A549 (cell line): ENCODE measurements around the gene LGALS4.

Experiments used
- CBX2 ChIP-seq: fragments of 200-600 bp; sonication (generic); IDR thresholded peaks from 2 replicates; pipeline ENCODE4 v1.6.1; 2016; ENCODE audit warnings: low read depth, mild to moderate bottlenecking, borderline replicate concordance
- EHMT2 ChIP-seq: fragments of 200-600 bp; sonication (generic); IDR thresholded peaks from 2 replicates; pipeline ENCODE4 v1.6.1; 2016; ENCODE audit warnings: antibody characterized with exemption, low read depth, mild to moderate bottlenecking, moderate library complexity
- FOSB ChIP-seq: fragments of 250-450 bp; sonication (Bioruptor Pico); IDR thresholded peaks from 2 replicates; pipeline ENCODE4 v1.5.0; 2020; ENCODE audit warnings: mild to moderate bottlenecking, moderate library complexity
- MAZ ChIP-seq: fragments of 150-350 bp; IDR thresholded peaks from 2 replicates; pipeline ENCODE4 v1.6.1; 2014; ENCODE audit warnings: antibody characterized with exemption, low read depth, low read length, borderline replicate concordance
- RCOR1 ChIP-seq: fragments of 150-350 bp; IDR thresholded peaks from 2 replicates; pipeline ENCODE4 v1.6.1; 2014; ENCODE audit warnings: antibody characterized with exemption, low read length, low read depth
- RFX5 ChIP-seq: fragments of 450-650 bp; IDR thresholded peaks from 2 replicates; pipeline ENCODE4 v1.7.1; 2014; ENCODE audit warnings: antibody characterized with exemption, mild to moderate bottlenecking, moderate library complexity
- RNF2 ChIP-seq: fragments of 200-600 bp; sonication (generic); IDR thresholded peaks from 2 replicates; pipeline ENCODE4 v1.6.1; 2016; ENCODE audit warnings: low read depth, mild to moderate bottlenecking, antibody characterized with exemption, moderate library complexity, borderline replicate concordance
- SMC3 ChIP-seq: fragments of >200 bp; sonication (Bioruptor Twin); formaldehyde crosslinking; IDR thresholded peaks from 3 replicates; pipeline ENCODE4 v1.6.1; 2018; ENCODE audit warnings: inconsistent platforms
- SREBF2 ChIP-seq: fragments of 450-650 bp; IDR thresholded peaks from 2 replicates; pipeline ENCODE4 v1.6.1; 2014; ENCODE audit warnings: mild to moderate bottlenecking, moderate library complexity
- TF ChIP-seq, protein P1 (sequence below): fragments of >200 bp; sonication (Bioruptor Twin); formaldehyde crosslinking; IDR thresholded peaks from 3 replicates; pipeline ENCODE4 v1.5.1; 2016
- TF ChIP-seq, protein P2 (sequence below): fragments of 200-600 bp; sonication (generic); IDR thresholded peaks from 2 replicates; pipeline ENCODE4 v1.6.1; 2016; ENCODE audit warnings: antibody characterized with exemption, mild to moderate bottlenecking, moderate library complexity
- TF ChIP-seq, protein P3 (sequence below): fragments of 150-350 bp; IDR thresholded peaks from 2 replicates; pipeline ENCODE4 v1.6.1; 2014; ENCODE audit warnings: low read depth, mild to moderate bottlenecking, low read length

DNA sequence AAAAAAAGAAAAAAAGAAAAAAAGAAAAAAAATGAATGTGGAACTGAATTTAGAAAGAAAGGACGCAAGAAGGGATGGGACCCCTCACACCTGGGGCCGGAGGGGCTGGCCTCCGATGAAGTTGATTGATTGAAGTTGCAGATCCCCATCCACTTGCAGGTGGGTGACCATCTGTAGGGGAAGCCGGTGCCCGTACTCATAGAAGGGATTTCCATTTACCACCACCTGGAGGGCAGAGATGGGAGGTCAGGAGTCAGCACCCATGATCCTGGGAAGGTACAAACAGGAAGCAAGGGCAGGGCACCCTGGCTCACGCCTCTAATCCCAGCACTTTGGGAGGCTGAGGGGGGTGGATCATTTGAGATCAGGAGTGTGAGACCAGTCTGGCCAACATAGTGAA is 6.4 kb downstream of the LGALS4 start:
- TF ChIP-seq, protein P1, sequence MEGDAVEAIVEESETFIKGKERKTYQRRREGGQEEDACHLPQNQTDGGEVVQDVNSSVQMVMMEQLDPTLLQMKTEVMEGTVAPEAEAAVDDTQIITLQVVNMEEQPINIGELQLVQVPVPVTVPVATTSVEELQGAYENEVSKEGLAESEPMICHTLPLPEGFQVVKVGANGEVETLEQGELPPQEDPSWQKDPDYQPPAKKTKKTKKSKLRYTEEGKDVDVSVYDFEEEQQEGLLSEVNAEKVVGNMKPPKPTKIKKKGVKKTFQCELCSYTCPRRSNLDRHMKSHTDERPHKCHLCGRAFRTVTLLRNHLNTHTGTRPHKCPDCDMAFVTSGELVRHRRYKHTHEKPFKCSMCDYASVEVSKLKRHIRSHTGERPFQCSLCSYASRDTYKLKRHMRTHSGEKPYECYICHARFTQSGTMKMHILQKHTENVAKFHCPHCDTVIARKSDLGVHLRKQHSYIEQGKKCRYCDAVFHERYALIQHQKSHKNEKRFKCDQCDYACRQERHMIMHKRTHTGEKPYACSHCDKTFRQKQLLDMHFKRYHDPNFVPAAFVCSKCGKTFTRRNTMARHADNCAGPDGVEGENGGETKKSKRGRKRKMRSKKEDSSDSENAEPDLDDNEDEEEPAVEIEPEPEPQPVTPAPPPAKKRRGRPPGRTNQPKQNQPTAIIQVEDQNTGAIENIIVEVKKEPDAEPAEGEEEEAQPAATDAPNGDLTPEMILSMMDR, result no peak
- TF ChIP-seq EHMT2 (no peak), RCOR1 (no peak), RNF2 (no peak), SMC3 (no peak), CBX2 (no peak), MAZ (no peak), FOSB (no peak), RFX5 (no peak), SREBF2 (no peak)
- TF ChIP-seq, protein P2, sequence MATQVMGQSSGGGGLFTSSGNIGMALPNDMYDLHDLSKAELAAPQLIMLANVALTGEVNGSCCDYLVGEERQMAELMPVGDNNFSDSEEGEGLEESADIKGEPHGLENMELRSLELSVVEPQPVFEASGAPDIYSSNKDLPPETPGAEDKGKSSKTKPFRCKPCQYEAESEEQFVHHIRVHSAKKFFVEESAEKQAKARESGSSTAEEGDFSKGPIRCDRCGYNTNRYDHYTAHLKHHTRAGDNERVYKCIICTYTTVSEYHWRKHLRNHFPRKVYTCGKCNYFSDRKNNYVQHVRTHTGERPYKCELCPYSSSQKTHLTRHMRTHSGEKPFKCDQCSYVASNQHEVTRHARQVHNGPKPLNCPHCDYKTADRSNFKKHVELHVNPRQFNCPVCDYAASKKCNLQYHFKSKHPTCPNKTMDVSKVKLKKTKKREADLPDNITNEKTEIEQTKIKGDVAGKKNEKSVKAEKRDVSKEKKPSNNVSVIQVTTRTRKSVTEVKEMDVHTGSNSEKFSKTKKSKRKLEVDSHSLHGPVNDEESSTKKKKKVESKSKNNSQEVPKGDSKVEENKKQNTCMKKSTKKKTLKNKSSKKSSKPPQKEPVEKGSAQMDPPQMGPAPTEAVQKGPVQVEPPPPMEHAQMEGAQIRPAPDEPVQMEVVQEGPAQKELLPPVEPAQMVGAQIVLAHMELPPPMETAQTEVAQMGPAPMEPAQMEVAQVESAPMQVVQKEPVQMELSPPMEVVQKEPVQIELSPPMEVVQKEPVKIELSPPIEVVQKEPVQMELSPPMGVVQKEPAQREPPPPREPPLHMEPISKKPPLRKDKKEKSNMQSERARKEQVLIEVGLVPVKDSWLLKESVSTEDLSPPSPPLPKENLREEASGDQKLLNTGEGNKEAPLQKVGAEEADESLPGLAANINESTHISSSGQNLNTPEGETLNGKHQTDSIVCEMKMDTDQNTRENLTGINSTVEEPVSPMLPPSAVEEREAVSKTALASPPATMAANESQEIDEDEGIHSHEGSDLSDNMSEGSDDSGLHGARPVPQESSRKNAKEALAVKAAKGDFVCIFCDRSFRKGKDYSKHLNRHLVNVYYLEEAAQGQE, result no peak
- TF ChIP-seq, protein P3, sequence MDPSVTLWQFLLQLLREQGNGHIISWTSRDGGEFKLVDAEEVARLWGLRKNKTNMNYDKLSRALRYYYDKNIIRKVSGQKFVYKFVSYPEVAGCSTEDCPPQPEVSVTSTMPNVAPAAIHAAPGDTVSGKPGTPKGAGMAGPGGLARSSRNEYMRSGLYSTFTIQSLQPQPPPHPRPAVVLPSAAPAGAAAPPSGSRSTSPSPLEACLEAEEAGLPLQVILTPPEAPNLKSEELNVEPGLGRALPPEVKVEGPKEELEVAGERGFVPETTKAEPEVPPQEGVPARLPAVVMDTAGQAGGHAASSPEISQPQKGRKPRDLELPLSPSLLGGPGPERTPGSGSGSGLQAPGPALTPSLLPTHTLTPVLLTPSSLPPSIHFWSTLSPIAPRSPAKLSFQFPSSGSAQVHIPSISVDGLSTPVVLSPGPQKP, result no peak
